Skeletal muscle tissue (tissue), 4 donors: ENCODE measurements around the gene PLXNB2. TPM values are rescaled to one million over a fixed set of nuclear protein-coding genes. Genes with fewer than 3 reads are reported as not detected.
"Not testable (repeated sequence)": the region's sequence is repeated elsewhere in the genome, so short reads cannot be mapped to it uniquely, and the experiment has no call there.

Experiments used
- H3K27ac ChIP-seq: one replicate; pipeline ENCODE4 v1.7.0; 2013; ENCODE audit warnings: mild to moderate bottlenecking, low read depth, low read length, inconsistent platforms
- H3K27me3 ChIP-seq, 3 donors: one replicate each; pipeline ENCODE4 v1.7.0; 2013; ENCODE audit warnings: low read length in 3 of 3; ENCODE audit not compliant: control insufficient read depth in 3 of 3, insufficient read depth in 3 of 3
- H3K36me3 ChIP-seq, 3 donors: one replicate each; pipeline ENCODE4 v1.7.0; 2013; ENCODE audit warnings: low read length in 3 of 3; ENCODE audit not compliant: control insufficient read depth in 3 of 3, insufficient read depth in 3 of 3
- H3K4me1 ChIP-seq, 3 donors: one replicate each; pipeline ENCODE4 v1.7.0; 2013; ENCODE audit warnings: low read length in 3 of 3, mild to moderate bottlenecking in 3 of 3; ENCODE audit not compliant: control insufficient read depth in 3 of 3, insufficient read depth in 3 of 3
- H3K4me3 ChIP-seq, 3 donors: one replicate each; pipeline ENCODE4 v1.7.0; 2013; ENCODE audit warnings: low read length in 3 of 3
- H3K9ac ChIP-seq, 3 donors: one replicate each; pipeline ENCODE4 v1.7.0; 2013; ENCODE audit warnings: low read length in 3 of 3, mild to moderate bottlenecking in 3 of 3, moderate library complexity in 2 of 3, low read depth in 1 of 3
- H3K9me3 ChIP-seq, 3 donors: one replicate each; pipeline ENCODE4 v1.7.0; 2013; ENCODE audit warnings: low read length in 3 of 3; ENCODE audit not compliant: control insufficient read depth in 3 of 3
- total RNA-seq: library from RNA; depleted of rRNA; stranded (reverse); fragments of >200 nt; gene quantifications from one replicate; pipeline ENCODE4 v1.2.3, GENCODE V29; 2014
- donor health status: Osteomylitis.

PLXNB2 gene
- total RNA-seq, 1 donor from 2014 or later = 48.5 TPM

- Histone ChIP-seq H3K9me3 (no peaks in the 10 kb centered on the region), H3K4me3 (peak overlapping the region; percentile 67 to 72 (median 68)), H3K36me3 (peaks cover 0 to 2% (median 0%) of the 10 kb centered on the region in 3 donors), H3K9ac (peak overlapping the region in 2 of 3 donors; percentile 55 to 65), H3K4me1 (peaks cover 12 to 19% (median 13%) of the 10 kb centered on the region in 3 donors), H3K27me3 (no peaks in the 10 kb centered on the region), H3K27ac (no peak overlapping the region)
Observed at GRCh38 chr22:50326225-50326955, 18.9 kb upstream of the PLXNB2 start.

GRCh38 chr22:50325444-50326224 lies 18.2 kb upstream of the PLXNB2 start:
- H3K9ac ChIP-seq = no peak overlapping the region
- peak overlapping the region in 1 of 3 donors; percentile 72 for H3K4me3 ChIP-seq

GRCh38 chr22:50323900-50324299 lies 16.5 kb upstream of the PLXNB2 start:
- H3K9me3 ChIP-seq = no peaks in the 10 kb centered on the region
- H3K4me1 ChIP-seq = peaks cover 12 to 19% (median 13%) of the 10 kb centered on the region in 3 donors
- peaks cover 0 to 2% (median 0%) of the 10 kb centered on the region in 3 donors for H3K36me3 ChIP-seq
- no peak overlapping the region for H3K9ac ChIP-seq
- no peaks in the 10 kb centered on the region for H3K27me3 ChIP-seq
- H3K4me3 ChIP-seq = no peak overlapping the region
- no peak overlapping the region for H3K27ac ChIP-seq

More at GRCh38 chr22:50325444-50326224, 18.2 kb upstream of the PLXNB2 start:
- Histone ChIP-seq H3K9me3 (no peaks in the 10 kb centered on the region), H3K27ac (no peak overlapping the region), H3K27me3 (no peaks in the 10 kb centered on the region), H3K36me3 (peaks cover 0 to 2% (median 0%) of the 10 kb centered on the region in 3 donors), H3K4me1 (peaks cover 12 to 19% (median 13%) of the 10 kb centered on the region in 3 donors)

- H3K4me1 ChIP-seq = peaks cover 6 to 12% (median 7%) of the 10 kb centered on the region in 3 donors
- H3K27ac ChIP-seq, H3K9me3 ChIP-seq, H3K27me3 ChIP-seq, H3K9ac ChIP-seq, H3K4me3 ChIP-seq, H3K36me3 ChIP-seq: not testable (repeated sequence)
Observed at GRCh38 chr22:50322382-50323104, 15.1 kb upstream of the PLXNB2 start.

GRCh38 chr22:50320671-50321325 lies 13.4 kb upstream of the PLXNB2 start:
- H3K4me1 ChIP-seq = peaks cover 0 to under 1% (median 0%) of the 10 kb centered on the region in 3 donors
- H3K9ac ChIP-seq = no peak overlapping the region
- no peak overlapping the region for H3K4me3 ChIP-seq
- H3K27ac ChIP-seq = no peak overlapping the region
- no peaks in the 10 kb centered on the region for H3K9me3 ChIP-seq
- no peaks in the 10 kb centered on the region for H3K27me3 ChIP-seq
- H3K36me3 ChIP-seq = no peaks in the 10 kb centered on the region

- no peak overlapping the region for H3K9ac ChIP-seq
Observed at GRCh38 chr22:50320116-50320515, 12.7 kb upstream of the PLXNB2 start.

GRCh38 chr22:50319503-50319951 lies 12.1 kb upstream of the PLXNB2 start:
- Histone ChIP-seq H3K4me3 (no peak overlapping the region), H3K9me3 (no peaks in the 10 kb centered on the region), H3K27ac (no peak overlapping the region), H3K4me1 (peaks cover 0 to 5% (median 3%) of the 10 kb centered on the region in 3 donors), H3K36me3 (no peaks in the 10 kb centered on the region), H3K9ac (no peak overlapping the region), H3K27me3 (no peaks in the 10 kb centered on the region)

More at GRCh38 chr22:50320116-50320515, 12.7 kb upstream of the PLXNB2 start:
- Histone ChIP-seq H3K9me3 (no peaks in the 10 kb centered on the region), H3K27me3 (no peaks in the 10 kb centered on the region), H3K4me1 (no peaks in the 10 kb centered on the region), H3K4me3 (no peak overlapping the region), H3K36me3 (no peaks in the 10 kb centered on the region), H3K27ac (no peak overlapping the region)

GRCh38 chr22:50318698-50319411 lies 11.4 kb upstream of the PLXNB2 start:
- Histone ChIP-seq H3K9ac (no peak overlapping the region), H3K27me3 (no peaks in the 10 kb centered on the region), H3K9me3 (no peaks in the 10 kb centered on the region), H3K4me1 (peaks cover 2 to 9% (median 5%) of the 10 kb centered on the region in 3 donors), H3K4me3 (no peak overlapping the region), H3K36me3 (no peaks in the 10 kb centered on the region), H3K27ac (no peak overlapping the region)

- peaks cover 2 to 9% (median 5%) of the 10 kb centered on the region in 3 donors for H3K4me1 ChIP-seq
- H3K27me3 ChIP-seq = no peaks in the 10 kb centered on the region
- no peak overlapping the region for H3K27ac ChIP-seq
- no peak overlapping the region for H3K9ac ChIP-seq
- no peaks in the 10 kb centered on the region for H3K36me3 ChIP-seq
- H3K4me3 ChIP-seq = no peak overlapping the region
- no peaks in the 10 kb centered on the region for H3K9me3 ChIP-seq
Observed at GRCh38 chr22:50318356-50318697, 10.9 kb upstream of the PLXNB2 start.
